Ecto neural progenitor cell (in vitro differentiated cells): ENCODE measurements around the gene HCRT.
"Not testable (repeated sequence)": the region's sequence is repeated elsewhere in the genome, so short reads cannot be mapped to it uniquely, and the experiment has no call there.

Experiments
- DNase-seq: peaks from one replicate; pipeline ENCODE4 v3.0.0-alpha.2; 2018; ENCODE audit warnings: low spot score

HCRT gene

GRCh38 chr17:42179911-42180410 lies 5.3 kb downstream of the HCRT start:
- DNase-seq, result peak; percentile 87

GRCh38 chr17:42179335-42179734 lies 5.9 kb downstream of the HCRT start:
- DNase-seq, result no peak

DNA sequence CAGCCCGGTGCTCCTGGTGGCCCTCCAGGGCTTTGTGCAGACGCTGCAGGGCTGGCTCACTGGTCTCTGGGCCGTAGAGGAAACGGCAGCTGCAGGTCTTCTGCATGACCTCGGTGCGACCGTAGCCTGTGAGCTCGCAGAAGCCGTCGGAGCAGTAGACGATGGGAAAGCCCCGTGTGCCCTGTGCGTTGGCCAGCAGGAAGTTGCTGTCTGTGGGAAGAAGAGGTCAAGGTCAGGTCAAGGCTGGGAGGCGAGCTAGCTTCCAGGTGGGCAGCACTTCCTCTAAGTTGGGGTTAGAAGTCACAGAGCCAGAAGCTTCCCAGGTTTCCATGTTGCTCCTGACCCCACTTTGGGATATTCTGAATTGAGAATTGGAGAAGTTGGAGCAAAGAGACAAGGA lies 6.4 kb downstream of the HCRT start:
- DNase-seq, result no peak

DNA sequence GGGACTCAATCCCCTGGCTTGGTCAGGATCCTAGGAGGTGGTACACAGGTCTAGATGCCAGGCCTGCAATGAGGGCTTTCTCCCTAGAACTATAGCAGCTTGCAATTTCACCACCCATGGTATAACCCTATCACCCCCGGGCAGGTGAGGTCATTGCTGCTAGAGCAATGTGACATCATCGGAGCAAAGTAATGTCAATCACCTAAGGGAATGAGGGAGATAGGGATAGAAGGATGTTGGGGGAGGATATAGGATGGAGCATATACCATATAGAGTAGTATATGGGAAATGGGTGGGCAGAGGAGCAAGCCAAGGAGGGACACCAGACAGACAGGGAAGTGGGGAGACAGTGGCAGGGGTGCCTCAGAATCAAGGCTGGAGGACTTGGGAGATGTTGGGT lies 7.6 kb downstream of the HCRT start:
- no peak for DNase-seq

GRCh38 chr17:42174126-42174783 lies 11.0 kb downstream of the HCRT start:
- DNase-seq, result no peak

DNA sequence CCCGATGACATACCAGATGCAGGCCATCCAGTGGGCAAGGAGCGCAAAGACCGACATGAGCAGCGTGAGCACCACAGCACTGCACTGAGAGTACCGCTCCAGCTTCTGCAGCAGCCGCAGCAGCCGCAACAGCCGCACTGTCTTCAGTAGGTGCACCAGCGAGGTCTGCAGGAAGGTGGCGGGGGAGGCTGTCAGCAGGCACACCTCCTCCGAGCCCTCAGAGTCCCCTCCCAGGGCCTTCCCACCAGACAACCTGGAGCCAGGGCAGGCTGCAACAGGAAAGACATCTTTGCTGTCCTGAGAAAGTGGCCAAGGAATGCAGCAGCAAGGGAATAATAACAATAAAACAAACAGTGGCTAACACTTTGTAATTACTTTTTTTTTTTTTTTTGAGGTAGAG lies 13.4 kb downstream of the HCRT start:
- no peak for DNase-seq

- no peak for DNase-seq
Observed at GRCh38 chr17:42169351-42169750, 15.9 kb downstream of the HCRT start.

GRCh38 chr17:42167807-42168206 lies 17.4 kb downstream of the HCRT start:
- DNase-seq, result no peak

GRCh38 chr17:42166196-42166763 lies 19.0 kb downstream of the HCRT start:
- no peak for DNase-seq

DNA sequence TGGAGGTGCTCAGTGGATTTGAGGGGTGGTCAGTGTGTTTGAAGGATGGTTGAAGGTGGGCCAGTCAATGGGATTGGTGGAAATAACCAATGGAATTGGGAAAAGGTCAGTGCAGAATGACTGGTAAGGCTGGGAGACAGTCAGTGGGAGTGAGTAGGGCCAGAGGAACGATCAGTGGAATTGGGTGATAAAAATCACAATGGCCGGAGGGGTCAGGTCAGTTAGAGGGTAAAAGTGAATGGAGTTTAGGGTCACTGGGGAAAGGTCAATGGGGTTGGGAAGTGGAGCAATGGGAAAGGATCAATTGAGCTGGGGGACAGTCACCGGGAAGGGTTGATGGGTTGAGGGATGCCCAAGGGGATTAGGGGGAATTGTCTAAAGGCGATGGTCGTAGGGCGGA lies 19.5 kb downstream of the HCRT start:
- DNase-seq, result no peak

- DNase-seq, result no peak
Observed at GRCh38 chr17:42163696-42164407, 21.4 kb downstream of the HCRT start.

DNA sequence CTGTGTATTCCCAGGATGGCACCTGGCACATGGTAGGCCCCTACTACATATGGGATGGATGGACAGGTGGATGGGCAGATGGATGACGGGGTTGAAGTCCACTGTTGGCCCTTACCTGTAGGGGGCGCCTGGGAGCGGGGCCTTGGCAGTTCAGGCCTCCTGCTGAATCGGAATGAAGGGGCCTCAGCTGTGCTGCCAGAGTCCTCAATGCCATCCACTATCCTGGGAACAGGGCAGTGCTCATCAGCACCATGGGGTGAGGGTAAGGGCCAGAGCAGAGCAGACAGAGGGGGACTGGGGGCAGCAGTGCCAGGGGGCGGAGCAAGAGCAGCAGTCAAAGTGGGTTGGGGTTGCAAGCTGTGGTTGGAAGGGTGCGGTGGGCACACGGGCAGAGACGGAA lies 22.1 kb downstream of the HCRT start:
- peak; percentile 74 for DNase-seq

GRCh38 chr17:42160531-42160910 lies 24.7 kb downstream of the HCRT start:
- DNase-seq, result no peak

DNA sequence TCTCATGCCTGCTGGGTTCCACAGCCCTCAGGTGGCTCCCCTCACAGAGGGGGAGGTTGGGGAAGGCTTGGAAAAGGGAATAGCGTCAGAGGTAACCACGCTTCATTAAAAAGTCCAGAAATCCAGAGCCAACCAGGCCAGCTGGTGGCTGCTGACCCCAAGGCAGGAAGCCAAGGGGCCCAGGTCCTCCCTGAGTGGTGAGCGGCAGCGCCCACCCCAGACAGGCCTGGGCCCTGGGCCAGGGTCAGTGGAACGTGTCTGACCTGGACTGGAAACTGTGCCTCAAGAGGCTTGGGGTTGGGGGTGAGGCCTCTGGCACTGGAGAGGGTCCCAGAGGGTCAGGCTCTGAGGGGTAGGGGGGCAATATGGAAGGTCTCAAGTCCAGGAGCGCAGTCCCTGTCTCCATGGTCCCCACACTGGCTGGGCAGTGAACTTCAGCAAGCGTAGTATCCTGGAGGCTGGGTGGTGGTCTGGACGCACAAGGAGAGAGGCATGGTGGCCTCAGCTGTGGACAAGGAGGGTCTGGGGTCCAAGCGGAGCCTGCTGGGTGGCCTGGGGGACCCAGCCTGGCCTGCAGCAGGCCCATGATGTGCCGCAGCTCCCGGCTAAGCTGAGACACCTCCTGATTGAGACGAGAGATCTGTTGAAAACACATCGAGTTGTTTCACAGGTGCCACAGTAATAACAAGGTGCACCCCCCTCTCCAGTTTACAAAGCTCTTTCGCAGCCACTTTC lies 25.3 kb downstream of the HCRT start:
- no peak for DNase-seq

DNA sequence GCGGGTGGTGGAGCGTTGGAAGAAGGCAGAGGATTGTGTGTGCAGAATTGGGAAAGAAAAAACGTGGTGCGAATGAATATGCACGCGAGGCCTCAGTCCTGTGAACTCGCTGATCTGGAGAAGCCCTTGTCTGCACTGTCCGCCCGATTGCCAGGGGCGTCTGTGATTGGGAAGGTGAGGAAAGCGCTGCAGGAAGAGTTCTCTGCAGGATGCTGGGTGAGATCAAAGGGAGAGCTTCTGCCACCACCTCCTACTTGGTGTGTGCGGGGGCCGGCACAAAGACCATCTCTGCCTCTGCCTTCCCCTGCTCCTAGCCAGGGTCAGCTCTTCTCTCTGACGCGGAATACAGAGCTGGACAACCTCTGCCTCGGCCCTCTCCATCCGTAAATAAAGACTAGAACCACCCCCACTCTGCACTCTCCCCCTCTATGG lies 29.6 kb downstream of the HCRT start:
- DNase-seq, result peak; percentile 73

DNA sequence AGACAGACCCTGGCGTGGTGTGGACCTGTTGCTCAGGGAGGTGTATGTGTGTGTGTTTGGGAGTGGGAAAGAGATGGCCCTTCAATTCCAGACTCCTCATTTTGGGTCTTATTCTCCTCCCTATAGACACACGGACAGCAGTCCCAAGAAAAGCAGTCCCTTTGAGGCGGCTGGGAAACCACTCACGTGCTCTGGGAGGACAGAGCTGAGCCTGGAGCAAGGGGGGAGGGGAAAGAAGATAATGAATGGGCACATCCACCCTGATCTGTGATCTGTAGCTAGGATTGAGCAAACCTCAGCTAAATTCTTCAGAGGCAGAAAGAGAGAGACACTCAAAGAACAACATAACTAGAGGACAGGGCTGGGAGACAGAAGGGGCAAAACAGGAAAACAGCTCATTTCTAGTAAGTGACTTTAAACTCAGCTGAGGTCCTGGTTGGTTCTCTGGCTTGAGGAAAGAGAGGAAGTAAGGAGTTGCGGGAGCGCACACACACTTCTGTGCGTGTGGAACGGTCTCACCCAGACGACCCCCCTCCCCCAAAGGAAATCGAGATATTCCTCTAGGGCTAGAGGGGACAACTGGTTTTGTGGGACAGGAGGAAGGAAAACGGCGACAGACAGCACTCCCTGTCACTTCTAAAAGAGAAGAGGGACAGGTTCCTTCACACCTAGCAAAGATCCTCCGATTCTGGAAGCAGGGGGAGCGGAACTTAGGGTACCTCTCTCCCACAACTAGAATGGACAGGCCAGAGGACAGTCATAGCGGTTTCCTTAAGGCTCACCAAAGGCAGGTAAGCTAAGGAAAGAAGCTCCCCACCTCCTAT lies 31.1 kb downstream of the HCRT start:
- no peak for DNase-seq

DNA sequence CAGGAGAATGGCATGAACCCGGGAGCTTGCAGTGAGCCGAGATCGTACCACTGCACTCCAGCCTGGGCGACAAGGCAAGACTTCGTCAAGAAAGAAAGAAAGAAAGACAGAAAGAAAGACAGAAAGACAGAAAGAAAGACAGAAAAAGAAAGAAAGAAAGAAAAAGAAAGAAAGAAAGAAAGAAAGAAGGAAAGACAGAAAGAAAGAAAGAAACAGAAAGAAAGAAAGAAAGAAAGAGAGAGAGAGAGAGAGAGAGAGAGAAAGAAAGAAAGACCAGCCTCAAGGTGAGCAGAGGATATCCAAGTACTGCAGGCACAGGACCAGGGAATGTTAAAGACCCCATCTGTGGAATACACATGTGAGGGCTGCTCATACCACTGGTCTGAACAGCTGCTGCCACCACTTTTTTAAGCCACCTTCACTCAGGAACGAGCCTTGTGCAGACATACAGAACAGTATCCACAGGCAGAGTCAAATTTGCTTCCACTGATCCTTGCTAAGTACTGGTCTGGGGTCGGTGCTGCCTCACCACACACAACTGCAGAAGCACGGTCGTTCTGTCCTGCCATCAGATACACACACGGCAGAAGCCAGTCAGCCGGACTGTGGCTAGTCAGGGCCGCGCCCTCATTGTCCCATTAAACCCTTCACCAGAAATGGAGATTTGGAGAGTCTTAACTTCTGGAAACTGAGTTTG lies 38.2 kb downstream of the HCRT start:
- no peak for DNase-seq

GRCh38 chr17:42143138-42143537 lies 42.1 kb downstream of the HCRT start:
- DNase-seq, result not testable (repeated sequence)

DNA sequence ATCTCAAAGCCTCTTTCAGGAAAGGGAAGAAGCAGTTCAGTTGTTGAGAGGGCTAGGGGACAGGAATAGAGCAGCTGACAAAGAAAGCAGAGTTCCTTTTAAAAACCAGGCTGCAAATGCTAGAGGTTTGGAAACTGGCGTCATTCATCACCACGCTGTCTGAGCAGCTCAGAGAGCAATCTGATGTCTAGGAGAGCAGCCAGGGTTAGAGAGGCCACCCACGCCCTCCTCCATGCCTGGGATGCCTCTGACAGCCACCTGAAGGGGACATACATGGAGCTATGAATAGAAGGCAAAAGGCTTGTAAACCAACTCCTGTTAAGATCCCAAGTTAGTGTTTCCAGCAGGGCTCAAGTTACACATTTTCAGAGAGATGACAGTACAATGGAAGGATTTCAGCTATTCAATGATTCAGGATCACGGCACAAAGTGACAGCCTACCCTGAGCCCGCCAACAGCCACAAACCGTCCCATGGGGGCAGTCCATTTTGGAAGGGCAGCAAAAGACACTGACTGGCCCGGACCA lies 42.8 kb downstream of the HCRT start:
- DNase-seq, result no peak

- DNase-seq, result no peak
Observed at GRCh38 chr17:42141382-42141781, 43.9 kb downstream of the HCRT start.

GRCh38 chr17:42140690-42141089 lies 44.6 kb downstream of the HCRT start:
- DNase-seq, result not testable (repeated sequence)
